Measurements from ENCODE around the gene PIGB. TPM values are rescaled to one million over a fixed set of nuclear protein-coding genes. Genes with fewer than 3 reads are reported as not detected.

The PIGB gene
- total and polyA plus RNA-seq, 2 of the 13 experiments (the other 11 are each of a cell fraction or from before 2014, with no cell fraction given), result 14.5 to 19.1 TPM

- ATAC-seq, result no peak
- ChIA-PET CTCF (ENCODE audit: low intra/inter-chr PET ratio, low total read pairs) (no interaction called here), POLR2A (no interaction called here)
- Histone ChIP-seq H4K20me1 (ENCODE audit: insufficient read depth, low read length) (no peaks in the 10 kb centered on the region), H3K36me3 (replicated peaks in 1 of 2; ENCODE audit: control insufficient read depth in 1 of 2, insufficient read depth in 2 of 2, low read length in 2 of 2) (no peaks in the 10 kb centered on the region), H3K27me3 (ENCODE audit: control insufficient read depth in 1 of 2, insufficient read depth in 2 of 2, low read length in 2 of 2) (no peaks in the 10 kb centered on the region), H3K4me1 (ENCODE audit: insufficient read depth, low read length) (peaks cover 40% of the 10 kb centered on the region), H3K79me2 (ENCODE audit: insufficient read depth, low read length) (no peaks in the 10 kb centered on the region), H2AFZ (ENCODE audit: low read length) (no peak overlapping the region), H3K27ac (ENCODE audit: extremely low read length, insufficient read depth, low read length) (no peak overlapping the region), H3K4me2 (ENCODE audit: low read depth, low read length) (no peak overlapping the region), H3K4me3 (replicated peaks in 1 of 3; ENCODE audit: insufficient read depth in 1 of 3, low read depth in 2 of 3, low read length in 3 of 3) (no peak overlapping the region), H3K9me3 (ENCODE audit: low read length) (no peaks in the 10 kb centered on the region), H3K9ac (ENCODE audit: insufficient read depth, low read depth, low read length) (no peak overlapping the region)
- FAIRE-seq, result no peak
- TF ChIP-seq, protein P1, sequence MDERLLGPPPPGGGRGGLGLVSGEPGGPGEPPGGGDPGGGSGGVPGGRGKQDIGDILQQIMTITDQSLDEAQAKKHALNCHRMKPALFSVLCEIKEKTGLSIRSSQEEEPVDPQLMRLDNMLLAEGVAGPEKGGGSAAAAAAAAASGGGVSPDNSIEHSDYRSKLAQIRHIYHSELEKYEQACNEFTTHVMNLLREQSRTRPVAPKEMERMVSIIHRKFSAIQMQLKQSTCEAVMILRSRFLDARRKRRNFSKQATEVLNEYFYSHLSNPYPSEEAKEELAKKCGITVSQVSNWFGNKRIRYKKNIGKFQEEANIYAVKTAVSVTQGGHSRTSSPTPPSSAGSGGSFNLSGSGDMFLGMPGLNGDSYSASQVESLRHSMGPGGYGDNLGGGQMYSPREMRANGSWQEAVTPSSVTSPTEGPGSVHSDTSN (CRISPR knock-in tag; IDR thresholded peaks at IDR 0.05), result no peak
- TF ChIP-seq ZNF788 (CRISPR knock-in tag; IDR thresholded peaks at IDR 0.05; ENCODE audit: borderline replicate concordance) (no peak), AHR (CRISPR knock-in tag; IDR thresholded peaks at IDR 0.05) (no peak), ZNF180 (CRISPR knock-in tag; IDR thresholded peaks at IDR 0.05; ENCODE audit: borderline replicate concordance, low read depth) (no peak), U2AF2 (IDR thresholded peaks at IDR 0.05; ENCODE audit: low read depth, low read length) (no peak), TCF12 (IDR thresholded peaks at IDR 0.05) (no peak), TCF12 (CRISPR knock-in tag; IDR thresholded peaks at IDR 0.05) (no peak), KMT2B (CRISPR knock-in tag; IDR thresholded peaks at IDR 0.05) (no peak), TIGD3 (CRISPR knock-in tag; IDR thresholded peaks at IDR 0.05; ENCODE audit: borderline replicate concordance) (no peak), TOE1 (CRISPR knock-in tag; IDR thresholded peaks at IDR 0.05) (no peak)
- in situ Hi-C loops (cut with HindIII; ENCODE audit: extremely low pct_ligation_motif_present, low pct_unique_long_range_greater_than_20kb), result no loop called here
- intact Hi-C loops (cut with micrococcal nuclease; ENCODE audit: unreplicated experiment), result no loop called here
- no peak for DNase-seq (ENCODE audit: low spot score)
- WGBS (ENCODE audit: low lambda C conversion rate), result 100% methylated on average over 1 of the region's 1 CpG
- BruUV-seq (replicated peaks), result no TSS peak
Measured at GRCh38 chr15:55401786-55402246, 82.8 kb downstream of the PIGB start.

Data from HepG2 (cell line).